Astrocyte (in vitro differentiated cells and primary cell): ENCODE results near the gene NCK2. TPM values are rescaled to one million over a fixed set of nuclear protein-coding genes. Genes with fewer than 3 reads are reported as not detected.

Source experiments
- DNase-seq: peaks from one replicate; pipeline ENCODE4 v3.0.0-alpha.2; 2010; ENCODE audit warnings: low read depth
- FAIRE-seq: peaks from 2 replicates; lab custom pipeline; 2011; peaks lifted over from hg19 to GRCh38; lab: Jason Lieb, UNC
- H2AFZ ChIP-seq: 2 replicates; pipeline ENCODE4 v1.6.0; 2012; ENCODE audit warnings: low read depth, low read length, inconsistent platforms
- H3K27ac ChIP-seq: 2 replicates; pipeline ENCODE4 v1.5.1; 2011; ENCODE audit warnings: low read depth, low read length, inconsistent platforms
- H3K27me3 ChIP-seq: 2 replicates; pipeline ENCODE4 v1.6.0; 2011; ENCODE audit warnings: low read length, inconsistent platforms; ENCODE audit not compliant: insufficient read depth
- H3K36me3 ChIP-seq: 2 replicates; pipeline ENCODE4 v1.5.1; 2011; ENCODE audit warnings: low read length, inconsistent platforms; ENCODE audit not compliant: insufficient read depth
- H3K4me1 ChIP-seq: 2 replicates; pipeline ENCODE4 v1.5.1; 2011; ENCODE audit warnings: low read length, inconsistent platforms; ENCODE audit not compliant: insufficient read depth
- H3K4me2 ChIP-seq: 2 replicates; pipeline ENCODE4 v1.6.0; 2012; ENCODE audit warnings: low read length, inconsistent platforms
- H3K4me3 ChIP-seq: 2 replicates; pipeline ENCODE4 v1.5.1; 2011; ENCODE audit warnings: low read depth, mild to moderate bottlenecking, low read length, inconsistent platforms; ENCODE audit not compliant: insufficient read depth
- H3K79me2 ChIP-seq: 2 replicates; pipeline ENCODE4 v1.6.0; 2012; ENCODE audit warnings: mild to moderate bottlenecking, low read length, inconsistent platforms; ENCODE audit not compliant: insufficient read depth
- H3K9ac ChIP-seq: 2 replicates; pipeline ENCODE4 v1.6.0; 2012; ENCODE audit warnings: mild to moderate bottlenecking, low read length, inconsistent platforms
- H3K9me3 ChIP-seq: 2 replicates; pipeline ENCODE4 v1.5.1; 2012; ENCODE audit warnings: low read depth, mild to moderate bottlenecking, low read length, inconsistent platforms; ENCODE audit not compliant: insufficient read depth
- H4K20me1 ChIP-seq: 2 replicates; pipeline ENCODE4 v1.6.0; 2012; ENCODE audit warnings: low read length, inconsistent platforms; ENCODE audit not compliant: insufficient read depth
- H3K27ac Mint-ChIP-seq: one replicate; pipeline ENCODE4 v1.8.0; 2021; ENCODE audit warnings: mild to moderate bottlenecking, mixed read lengths; ENCODE audit not compliant: unreplicated experiment
- H3K27me3 Mint-ChIP-seq: one replicate; pipeline ENCODE4 v1.8.0; 2021; ENCODE audit warnings: low read depth, mixed read lengths; ENCODE audit not compliant: unreplicated experiment
- H3K36me3 Mint-ChIP-seq: one replicate; pipeline ENCODE4 v1.8.0; 2021; ENCODE audit warnings: low read depth, mixed read lengths; ENCODE audit not compliant: unreplicated experiment
- H3K4me1 Mint-ChIP-seq: one replicate; pipeline ENCODE4 v1.8.0; 2021; ENCODE audit warnings: low read depth, mixed read lengths; ENCODE audit not compliant: unreplicated experiment
- H3K4me3 Mint-ChIP-seq: one replicate; pipeline ENCODE4 v1.8.0; 2021; ENCODE audit warnings: mild to moderate bottlenecking, moderate library complexity, mixed read lengths; ENCODE audit not compliant: unreplicated experiment
- H3K9me3 Mint-ChIP-seq: one replicate; pipeline ENCODE4 v1.8.0; 2021; ENCODE audit warnings: mild to moderate bottlenecking, mixed read lengths; ENCODE audit not compliant: unreplicated experiment
- CTCF ChIP-seq: IDR thresholded peaks from 2 replicates; pipeline ENCODE4 v1.5.1; 2011; ENCODE audit warnings: low read depth, mild to moderate bottlenecking, inconsistent platforms, low read length, moderate library complexity; ENCODE audit not compliant: insufficient read depth
- EZH2 ChIP-seq: IDR thresholded peaks from 2 replicates; pipeline ENCODE4 v1.6.1; 2012; ENCODE audit warnings: mild to moderate bottlenecking, low read length, inconsistent platforms; ENCODE audit not compliant: insufficient read depth
- total RNA-seq: library from RNA; stranded (reverse); gene quantifications from 2 replicates; pipeline ENCODE4 v1.2.1, GENCODE V29; 2021

Gene NCK2
- total RNA-seq, 1 donor from 2014 or later, result 61.6 TPM

DNA sequence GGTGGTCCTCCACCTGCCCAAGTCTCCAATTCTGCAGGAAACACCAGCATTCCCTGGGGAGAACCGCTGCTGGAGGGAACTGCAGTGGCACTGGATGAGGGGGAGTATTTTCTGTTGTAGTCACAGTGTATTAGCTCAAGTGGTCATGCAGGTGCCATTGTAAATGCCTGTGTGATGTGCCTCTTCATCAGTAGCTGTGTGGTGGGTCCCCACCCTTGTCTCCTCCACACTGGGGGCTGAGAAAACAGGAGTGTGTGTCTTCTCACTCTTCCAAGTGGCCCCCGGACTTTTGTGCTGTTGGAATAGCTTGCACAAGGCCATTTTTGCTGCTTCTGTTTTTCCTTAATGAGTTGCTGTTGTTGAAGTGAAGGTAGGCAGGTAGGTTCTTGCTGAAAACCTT, 8.7 kb downstream of the NCK2 start:
- no peak overlapping the region for H2AFZ ChIP-seq
- H3K9me3 Mint-ChIP-seq, result peaks cover 4% of the 10 kb centered on the region
- H3K27ac ChIP-seq, result no peak overlapping the region
- peaks cover 87% of the 10 kb centered on the region for H4K20me1 ChIP-seq
- TF ChIP-seq EZH2, result no peak
- no peak for TF ChIP-seq CTCF
- H3K4me1 Mint-ChIP-seq, result peaks cover 40% of the 10 kb centered on the region
- FAIRE-seq, result no peak
- H3K4me3 Mint-ChIP-seq, result no peak overlapping the region
- H3K4me2 ChIP-seq, result no peak overlapping the region
- no peak overlapping the region for H3K27ac Mint-ChIP-seq
- H3K4me3 ChIP-seq, result no peak overlapping the region
- no peak overlapping the region for H3K9ac ChIP-seq
- H3K79me2 ChIP-seq, result peaks cover 98% of the 10 kb centered on the region
- no peak for DNase-seq
- peaks cover 18% of the 10 kb centered on the region for H3K4me1 ChIP-seq
- no peaks in the 10 kb centered on the region for H3K36me3 ChIP-seq
- H3K27me3 ChIP-seq, result no peaks in the 10 kb centered on the region
- no peaks in the 10 kb centered on the region for H3K27me3 Mint-ChIP-seq
- no peaks in the 10 kb centered on the region for H3K9me3 ChIP-seq
- H3K36me3 Mint-ChIP-seq, result peaks cover 11% of the 10 kb centered on the region

- Histone ChIP-seq H3K36me3 (no peaks in the 10 kb centered on the region), H3K4me3 (no peak overlapping the region), H3K27me3 (no peaks in the 10 kb centered on the region), H3K4me1 (peaks cover 12% of the 10 kb centered on the region), H3K4me2 (no peak overlapping the region), H3K79me2 (peaks cover 98% of the 10 kb centered on the region), H3K27ac (no peak overlapping the region), H4K20me1 (peaks cover 86% of the 10 kb centered on the region), H3K9ac (no peak overlapping the region), H3K9me3 (no peaks in the 10 kb centered on the region), H2AFZ (no peak overlapping the region)
- FAIRE-seq, result no peak
- H3K4me3 Mint-ChIP-seq, result no peak overlapping the region
- peaks cover 11% of the 10 kb centered on the region for H3K36me3 Mint-ChIP-seq
- H3K9me3 Mint-ChIP-seq, result peaks cover 4% of the 10 kb centered on the region
- no peak for DNase-seq
- H3K27me3 Mint-ChIP-seq, result no peaks in the 10 kb centered on the region
- no peak for TF ChIP-seq CTCF
- no peak for TF ChIP-seq EZH2
- H3K4me1 Mint-ChIP-seq, result peaks cover 37% of the 10 kb centered on the region
- no peak overlapping the region for H3K27ac Mint-ChIP-seq
These were observed 9.3 kb downstream of the NCK2 start for GRCh38 chr2:105754011-105754410.

DNA sequence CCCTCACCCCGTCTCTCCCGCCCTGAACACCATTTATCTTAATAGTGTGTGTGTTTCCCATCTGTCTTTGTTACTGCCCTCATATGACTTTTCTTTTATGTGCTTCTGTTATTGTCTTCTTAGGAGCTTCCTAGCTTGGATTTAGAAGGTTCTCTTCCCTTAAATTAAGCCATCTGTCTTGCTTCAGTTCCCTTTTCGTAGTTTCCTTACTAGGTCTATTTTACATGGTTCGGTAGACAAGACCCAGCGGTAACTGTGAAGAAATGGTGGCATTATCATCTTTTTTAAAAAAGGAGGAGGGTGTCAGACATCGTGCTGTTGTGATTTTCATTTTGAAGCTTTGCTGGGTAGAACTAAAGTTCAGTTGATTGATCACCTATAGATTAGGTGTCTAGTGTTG, 10.3 kb downstream of the NCK2 start:
- TF ChIP-seq EZH2, result no peak
- TF ChIP-seq CTCF, result no peak
- H3K79me2 ChIP-seq, result peaks cover 98% of the 10 kb centered on the region
- no peak overlapping the region for H3K4me3 ChIP-seq
- no peak overlapping the region for H3K27ac ChIP-seq
- Mint-ChIP-seq H3K4me3 (no peak overlapping the region), H3K27ac (no peak overlapping the region), H3K27me3 (no peaks in the 10 kb centered on the region), H3K9me3 (peaks cover 4% of the 10 kb centered on the region), H3K4me1 (peaks cover 29% of the 10 kb centered on the region), H3K36me3 (peaks cover 11% of the 10 kb centered on the region)
- H3K4me1 ChIP-seq, result peaks cover 4% of the 10 kb centered on the region
- no peak for FAIRE-seq
- DNase-seq, result no peak
- no peak overlapping the region for H3K9ac ChIP-seq
- H3K4me2 ChIP-seq, result no peak overlapping the region
- H3K36me3 ChIP-seq, result no peaks in the 10 kb centered on the region
- H3K27me3 ChIP-seq, result no peaks in the 10 kb centered on the region
- H2AFZ ChIP-seq, result no peak overlapping the region
- no peaks in the 10 kb centered on the region for H3K9me3 ChIP-seq
- H4K20me1 ChIP-seq, result peaks cover 82% of the 10 kb centered on the region
